ENCODE data around the gene GADL1.
A peak's percentile ranks its signal among the peaks of the same experiment; 100 is the strongest.

The GADL1 gene

GRCh38 chr3:30871720-30872119 is 22.7 kb downstream of the GADL1 start:
- Histone ChIP-seq H3K9me3 (ENCODE audit: low read depth, low read length) (no peaks in the 10 kb centered on the region), H3K4me3 (no peak overlapping the region), H3K27ac (no peak overlapping the region), H3K9ac (ENCODE audit: insufficient read length) (no peak overlapping the region), H3K36me3 (ENCODE audit: insufficient read depth, low read length) (no peaks in the 10 kb centered on the region)
- TF ChIP-seq POLR2AphosphoS5 (IDR thresholded peaks at IDR 0.05; ENCODE audit: borderline replicate concordance, low read depth, low read length) (no peak), EZH2 (IDR thresholded peaks at IDR 0.05) (no peak), FOXP2 (optimal IDR thresholded peaks at IDR 0.05; ENCODE audit: control extremely low read depth, extremely low read length, insufficient read depth) (no peak)
- no peak for DNase-seq (ENCODE audit: low read depth, low spot score)

- TF ChIP-seq FOXP2 (optimal IDR thresholded peaks at IDR 0.05; ENCODE audit: control extremely low read depth, extremely low read length, insufficient read depth) (no peak), EZH2 (IDR thresholded peaks at IDR 0.05) (no peak), POLR2AphosphoS5 (IDR thresholded peaks at IDR 0.05; ENCODE audit: borderline replicate concordance, low read depth, low read length) (no peak)
- H3K9me3 ChIP-seq (ENCODE audit: low read depth, low read length) = no peaks in the 10 kb centered on the region
- H3K36me3 ChIP-seq (ENCODE audit: insufficient read depth, low read length) = no peaks in the 10 kb centered on the region
- H3K4me3 ChIP-seq = no peak overlapping the region
- DNase-seq (ENCODE audit: low read depth, low spot score) = no peak
- no peak overlapping the region for H3K27ac ChIP-seq
- no peak overlapping the region for H3K9ac ChIP-seq (ENCODE audit: insufficient read length)
Measured at GRCh38 chr3:30864836-30865235, 29.6 kb downstream of the GADL1 start.

- no peak for DNase-seq (ENCODE audit: low read depth, low spot score)
- H3K9ac ChIP-seq (ENCODE audit: insufficient read length) = no peak overlapping the region
- H3K27ac ChIP-seq = no peak overlapping the region
- H3K9me3 ChIP-seq (ENCODE audit: low read depth, low read length) = no peaks in the 10 kb centered on the region
- TF ChIP-seq POLR2AphosphoS5 (IDR thresholded peaks at IDR 0.05; ENCODE audit: borderline replicate concordance, low read depth, low read length) = no peak
- TF ChIP-seq FOXP2 (optimal IDR thresholded peaks at IDR 0.05; ENCODE audit: control extremely low read depth, extremely low read length, insufficient read depth) = no peak
- TF ChIP-seq EZH2 (IDR thresholded peaks at IDR 0.05) = no peak
- H3K4me3 ChIP-seq = no peak overlapping the region
- no peaks in the 10 kb centered on the region for H3K36me3 ChIP-seq (ENCODE audit: insufficient read depth, low read length)
Measured at GRCh38 chr3:30864132-30864531, 30.3 kb downstream of the GADL1 start.

DNA sequence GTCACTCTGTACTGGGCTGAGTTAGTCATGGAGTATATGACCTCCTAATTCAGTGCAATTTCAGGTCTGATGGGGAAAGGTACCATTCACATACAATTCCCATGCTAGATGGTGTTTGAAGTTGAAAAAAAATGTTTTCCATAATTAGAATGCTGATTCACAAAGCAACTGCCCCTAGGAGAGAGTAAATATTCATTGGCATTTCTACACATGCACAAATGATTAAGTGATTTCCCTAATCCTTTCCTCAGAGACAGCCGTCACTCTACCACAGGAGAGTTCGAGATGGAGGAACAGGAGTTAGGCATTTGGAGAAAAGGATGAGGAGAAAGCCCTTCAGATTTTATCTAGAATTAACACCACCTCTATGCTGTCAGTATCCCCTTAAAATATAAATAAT is 32.5 kb downstream of the GADL1 start:
- Histone ChIP-seq H3K9me3 (ENCODE audit: low read depth, low read length) (no peaks in the 10 kb centered on the region), H3K4me3 (no peak overlapping the region), H3K36me3 (ENCODE audit: insufficient read depth, low read length) (no peaks in the 10 kb centered on the region), H3K9ac (ENCODE audit: insufficient read length) (no peak overlapping the region), H3K27ac (no peak overlapping the region)
- TF ChIP-seq EZH2 (IDR thresholded peaks at IDR 0.05) (no peak), POLR2AphosphoS5 (IDR thresholded peaks at IDR 0.05; ENCODE audit: borderline replicate concordance, low read depth, low read length) (no peak), FOXP2 (optimal IDR thresholded peaks at IDR 0.05; ENCODE audit: control extremely low read depth, extremely low read length, insufficient read depth) (no peak)
- no peak for DNase-seq (ENCODE audit: low read depth, low spot score)

DNA sequence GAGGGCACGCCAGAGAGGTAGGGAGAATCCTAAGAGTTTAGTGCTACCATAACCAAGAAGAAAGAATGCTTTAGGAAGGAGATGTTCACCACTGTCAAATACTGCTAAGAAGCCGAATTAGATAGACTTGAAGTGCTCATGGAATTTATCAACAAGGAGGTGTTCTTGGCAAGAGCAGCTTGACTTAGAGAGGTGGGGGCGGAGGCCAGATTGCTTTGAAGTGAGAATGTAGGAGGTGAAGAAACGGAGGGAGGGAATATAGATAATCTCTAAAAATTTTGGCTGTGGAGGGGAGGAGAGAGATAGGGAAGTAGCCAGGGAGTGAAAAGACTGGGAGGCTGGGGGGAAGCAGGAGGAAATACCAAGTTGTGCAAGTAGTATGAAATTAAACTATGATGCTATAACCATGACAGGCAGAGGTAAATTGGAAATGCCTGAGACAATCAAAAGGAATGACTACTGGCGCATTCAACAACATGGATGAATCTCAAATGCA is 35.5 kb downstream of the GADL1 start:
- DNase-seq (ENCODE audit: low read depth, low spot score) = no peak

DNA sequence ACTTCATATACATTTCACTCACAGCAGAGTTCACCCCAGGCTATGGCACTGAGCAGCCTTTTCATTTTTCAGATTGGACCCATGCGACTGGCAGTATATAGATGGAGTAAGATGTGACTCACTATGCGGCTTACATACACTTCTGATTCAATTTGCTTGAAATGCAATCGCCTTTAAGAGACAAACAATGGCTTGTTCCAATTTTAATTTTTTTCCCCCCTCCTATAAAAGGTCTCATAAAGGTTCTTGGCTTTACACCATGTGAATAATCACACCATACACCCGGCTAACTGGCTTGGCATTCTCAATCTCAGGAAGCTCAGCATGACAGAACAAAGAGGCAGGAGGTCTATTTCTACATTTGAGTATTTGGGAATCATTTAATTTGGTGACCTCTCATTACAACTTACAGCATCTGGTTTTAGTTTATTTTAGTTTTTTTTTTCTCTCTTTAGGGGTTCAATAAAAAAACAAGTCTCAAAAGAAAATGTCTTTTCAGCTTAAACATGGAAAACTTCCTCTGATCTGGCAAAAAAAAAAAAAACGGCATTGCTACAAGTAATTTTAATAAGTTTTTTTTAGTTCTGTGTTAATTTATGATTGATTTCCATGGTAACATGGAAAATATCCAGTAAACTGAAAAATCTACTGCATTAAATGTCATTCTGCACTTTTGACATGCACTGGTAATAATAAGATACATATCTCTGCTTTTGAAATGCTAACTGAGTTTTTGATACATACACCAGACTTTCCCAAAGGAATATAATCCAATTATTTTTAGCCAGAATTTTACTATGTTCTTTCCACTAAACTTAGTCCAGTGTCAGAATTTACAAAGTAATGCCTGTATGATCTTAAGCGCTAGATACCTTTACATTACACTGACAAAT is 38.8 kb downstream of the GADL1 start:
- no peaks in the 10 kb centered on the region for H3K9me3 ChIP-seq (ENCODE audit: low read depth, low read length)

More for the DNA sequence above, 35.5 kb downstream of the GADL1 start:
- no peak overlapping the region for H3K27ac ChIP-seq
- H3K9me3 ChIP-seq (ENCODE audit: low read depth, low read length) = no peaks in the 10 kb centered on the region
- no peak overlapping the region for H3K4me3 ChIP-seq
- TF ChIP-seq FOXP2 (optimal IDR thresholded peaks at IDR 0.05; ENCODE audit: control extremely low read depth, extremely low read length, insufficient read depth) (no peak), EZH2 (IDR thresholded peaks at IDR 0.05) (no peak), POLR2AphosphoS5 (IDR thresholded peaks at IDR 0.05; ENCODE audit: borderline replicate concordance, low read depth, low read length) (no peak)
- no peaks in the 10 kb centered on the region for H3K36me3 ChIP-seq (ENCODE audit: insufficient read depth, low read length)
- H3K9ac ChIP-seq (ENCODE audit: insufficient read length) = no peak overlapping the region

DNA sequence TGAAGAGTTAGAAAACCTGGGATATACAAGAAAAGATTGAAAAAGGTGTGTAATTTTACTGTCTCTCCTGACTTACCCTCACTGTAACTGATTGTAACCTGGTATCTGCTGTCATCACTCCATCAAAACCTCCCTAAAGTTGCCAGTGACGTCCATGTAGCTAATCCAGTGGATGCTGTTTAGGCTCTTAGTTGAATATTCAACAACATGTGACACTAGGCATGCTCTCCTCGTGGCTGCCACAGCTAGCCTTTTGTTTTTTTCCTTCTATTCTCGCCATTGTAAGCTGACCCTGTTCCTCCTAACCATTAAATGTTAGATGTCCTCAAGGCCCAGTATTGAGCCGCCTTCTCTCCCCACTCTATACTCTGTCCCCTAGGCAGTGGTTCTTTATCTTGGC is 41.6 kb downstream of the GADL1 start:
- Histone ChIP-seq H3K4me3 (no peak overlapping the region), H3K9me3 (ENCODE audit: low read depth, low read length) (no peaks in the 10 kb centered on the region), H3K9ac (ENCODE audit: insufficient read length) (no peak overlapping the region), H3K27ac (no peak overlapping the region), H3K36me3 (ENCODE audit: insufficient read depth, low read length) (no peaks in the 10 kb centered on the region)
- TF ChIP-seq EZH2 (IDR thresholded peaks at IDR 0.05) (no peak), FOXP2 (optimal IDR thresholded peaks at IDR 0.05; ENCODE audit: control extremely low read depth, extremely low read length, insufficient read depth) (no peak)
- no peak for DNase-seq (ENCODE audit: low read depth, low spot score)

More for the DNA sequence above, 38.8 kb downstream of the GADL1 start:
- TF ChIP-seq EZH2 (IDR thresholded peaks at IDR 0.05) (no peak), POLR2AphosphoS5 (IDR thresholded peaks at IDR 0.05; ENCODE audit: borderline replicate concordance, low read depth, low read length) (no peak), FOXP2 (optimal IDR thresholded peaks at IDR 0.05; ENCODE audit: control extremely low read depth, extremely low read length, insufficient read depth) (no peak)
- H3K4me3 ChIP-seq = peak overlapping the region; percentile 47
- peak overlapping the region; percentile 70 for H3K27ac ChIP-seq
- peak; percentile 18 for DNase-seq (ENCODE audit: low read depth, low spot score)
- no peak overlapping the region for H3K9ac ChIP-seq (ENCODE audit: insufficient read length)
- no peaks in the 10 kb centered on the region for H3K36me3 ChIP-seq (ENCODE audit: insufficient read depth, low read length)

DNA sequence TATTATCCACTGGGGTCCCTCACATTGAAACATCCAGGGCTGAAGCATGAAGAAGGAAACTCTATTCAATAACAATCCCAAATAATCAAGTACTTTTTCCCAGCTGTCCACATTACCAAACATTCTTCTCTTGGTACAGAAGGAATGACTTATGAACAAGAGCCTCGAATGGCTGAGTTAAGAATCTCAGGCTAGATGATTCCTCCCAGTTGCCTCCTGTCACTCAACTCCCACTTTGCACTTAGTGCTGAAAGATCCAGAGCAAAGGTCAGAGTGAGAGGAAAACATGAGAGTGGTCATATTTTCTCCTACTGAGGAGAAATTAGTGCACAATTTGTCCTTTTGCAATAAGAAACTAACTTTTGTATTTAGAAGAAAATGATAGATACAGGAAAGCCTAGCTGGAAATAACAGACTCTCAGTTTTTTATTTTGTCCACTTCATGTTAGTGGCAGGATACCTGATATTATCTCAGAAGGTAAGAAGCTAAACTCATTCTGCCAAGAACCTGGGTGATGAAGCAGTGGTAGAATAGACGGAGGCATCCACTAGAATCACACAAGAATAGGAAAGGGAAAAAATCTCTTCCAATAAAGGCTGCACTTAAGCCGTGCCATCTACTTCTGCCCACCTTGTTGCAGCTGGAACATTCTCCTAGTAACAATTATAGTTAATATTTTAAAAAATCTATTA is 46.2 kb downstream of the GADL1 start:
- Histone ChIP-seq H3K4me3 (no peak overlapping the region), H3K9ac (ENCODE audit: insufficient read length) (no peak overlapping the region), H3K36me3 (ENCODE audit: insufficient read depth, low read length) (no peaks in the 10 kb centered on the region), H3K27ac (no peak overlapping the region), H3K9me3 (ENCODE audit: low read depth, low read length) (no peaks in the 10 kb centered on the region)
- no peak for TF ChIP-seq FOXP2 (optimal IDR thresholded peaks at IDR 0.05; ENCODE audit: control extremely low read depth, extremely low read length, insufficient read depth)
- TF ChIP-seq EZH2 (IDR thresholded peaks at IDR 0.05) = no peak
- no peak for TF ChIP-seq POLR2AphosphoS5 (IDR thresholded peaks at IDR 0.05; ENCODE audit: borderline replicate concordance, low read depth, low read length)
- DNase-seq (ENCODE audit: low read depth, low spot score) = no peak
